NB4 (cell line): ENCODE measurements around the gene SPRYD3.

Source experiments
- DNase-seq: peaks from one replicate; pipeline ENCODE4 v3.0.0; 2010; ENCODE audit warnings: low read depth
- H3K4me3 ChIP-seq: one replicate; pipeline ENCODE4 v1.5.1; 2011; ENCODE audit warnings: mild to moderate bottlenecking, low read depth, low read length, moderate library complexity
- MYC ChIP-seq: IDR thresholded peaks from 2 replicates; pipeline ENCODE4 v1.6.1; 2011; ENCODE audit warnings: low read depth, low read length
- POLR2A ChIP-seq: IDR thresholded peaks from 2 replicates; pipeline ENCODE4 v1.6.1; 2011; ENCODE audit warnings: mild to moderate bottlenecking; ENCODE audit not compliant: insufficient read length; ENCODE audit errors: extremely low read depth
- TF ChIP-seq, protein P1 (sequence below): IDR thresholded peaks from 2 replicates; pipeline ENCODE4 v1.6.1; 2011; ENCODE audit warnings: low read depth, low read length
- TF ChIP-seq, protein P2 (sequence below): IDR thresholded peaks from one replicate; pipeline ENCODE4 v1.5.1; 2012; ENCODE audit warnings: low read depth, low read length

Gene SPRYD3

GRCh38 chr12:53082637-53083175 is 3.5 kb upstream of the SPRYD3 start:
- DNase-seq = no peak
- TF ChIP-seq MYC = no peak
- TF ChIP-seq, protein P1, sequence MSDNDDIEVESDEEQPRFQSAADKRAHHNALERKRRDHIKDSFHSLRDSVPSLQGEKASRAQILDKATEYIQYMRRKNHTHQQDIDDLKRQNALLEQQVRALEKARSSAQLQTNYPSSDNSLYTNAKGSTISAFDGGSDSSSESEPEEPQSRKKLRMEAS = no peak
- TF ChIP-seq, protein P2, sequence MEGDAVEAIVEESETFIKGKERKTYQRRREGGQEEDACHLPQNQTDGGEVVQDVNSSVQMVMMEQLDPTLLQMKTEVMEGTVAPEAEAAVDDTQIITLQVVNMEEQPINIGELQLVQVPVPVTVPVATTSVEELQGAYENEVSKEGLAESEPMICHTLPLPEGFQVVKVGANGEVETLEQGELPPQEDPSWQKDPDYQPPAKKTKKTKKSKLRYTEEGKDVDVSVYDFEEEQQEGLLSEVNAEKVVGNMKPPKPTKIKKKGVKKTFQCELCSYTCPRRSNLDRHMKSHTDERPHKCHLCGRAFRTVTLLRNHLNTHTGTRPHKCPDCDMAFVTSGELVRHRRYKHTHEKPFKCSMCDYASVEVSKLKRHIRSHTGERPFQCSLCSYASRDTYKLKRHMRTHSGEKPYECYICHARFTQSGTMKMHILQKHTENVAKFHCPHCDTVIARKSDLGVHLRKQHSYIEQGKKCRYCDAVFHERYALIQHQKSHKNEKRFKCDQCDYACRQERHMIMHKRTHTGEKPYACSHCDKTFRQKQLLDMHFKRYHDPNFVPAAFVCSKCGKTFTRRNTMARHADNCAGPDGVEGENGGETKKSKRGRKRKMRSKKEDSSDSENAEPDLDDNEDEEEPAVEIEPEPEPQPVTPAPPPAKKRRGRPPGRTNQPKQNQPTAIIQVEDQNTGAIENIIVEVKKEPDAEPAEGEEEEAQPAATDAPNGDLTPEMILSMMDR = no peak
- no peak for TF ChIP-seq POLR2A
- H3K4me3 ChIP-seq = no peak overlapping the region

DNA sequence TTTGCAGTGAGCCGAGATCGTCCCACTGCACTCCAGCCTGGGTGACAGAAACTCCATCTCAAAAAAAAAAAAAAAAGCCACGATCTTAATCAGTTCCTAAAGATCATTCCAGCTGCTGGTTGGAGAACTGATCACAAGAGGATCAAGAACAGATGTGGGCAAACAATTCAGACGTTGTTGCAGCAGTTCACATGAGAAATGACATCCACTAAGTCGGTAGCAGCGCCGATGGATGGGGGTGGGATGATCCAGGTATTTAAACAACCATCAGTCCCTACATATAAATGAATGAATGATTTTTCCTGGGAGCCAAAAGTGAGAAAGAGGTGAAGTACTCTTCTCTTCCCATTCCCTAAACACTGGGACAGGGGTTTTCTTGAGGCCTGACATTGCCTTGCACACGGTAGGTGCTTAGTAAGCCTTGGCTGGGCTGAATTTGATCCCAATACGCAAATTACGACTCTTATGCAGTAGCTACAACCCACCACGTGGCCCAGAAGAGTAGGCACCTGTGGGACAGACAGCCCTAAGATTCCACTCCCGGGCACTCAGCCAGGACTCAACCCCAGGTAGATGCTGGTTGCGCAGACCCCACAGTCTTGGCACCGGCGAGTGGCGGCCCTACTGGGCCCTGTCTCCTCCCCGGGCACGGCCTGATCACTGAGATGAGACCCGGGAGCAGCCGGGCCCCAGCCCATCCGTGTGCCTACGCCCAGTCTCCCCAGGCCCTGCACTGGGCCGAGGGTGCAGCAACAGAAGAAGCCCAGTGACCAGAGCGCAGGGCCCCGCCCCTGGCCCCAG is 565 bp downstream of the SPRYD3 start:
- TF ChIP-seq, protein P2 = no peak
- TF ChIP-seq POLR2A (no peak), MYC (no peak)
- TF ChIP-seq, protein P1 = peak; percentile 85
- DNase-seq = no peak

DNA sequence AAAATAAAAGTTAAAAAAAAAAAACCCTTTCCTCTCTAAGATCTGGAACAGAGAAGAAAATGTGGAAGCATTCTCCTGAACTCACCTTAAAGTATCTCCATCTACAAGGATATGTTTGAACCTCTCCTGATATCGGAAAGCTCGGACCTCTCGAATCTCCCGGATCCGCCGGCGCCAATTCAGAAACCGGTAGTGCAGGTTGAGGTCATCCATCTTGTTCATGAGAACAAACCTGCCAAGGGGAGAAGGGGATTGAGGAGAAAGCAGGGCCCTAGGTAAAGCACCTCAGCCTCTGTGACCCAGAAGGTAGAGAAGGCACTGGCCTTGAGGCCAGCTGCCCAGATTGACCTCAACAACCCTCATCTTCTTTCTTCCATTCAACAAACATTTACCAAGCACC is 2.2 kb downstream of the SPRYD3 start:
- H3K4me3 ChIP-seq = no peak overlapping the region
- no peak for DNase-seq
- TF ChIP-seq MYC (no peak), POLR2A (no peak)
- TF ChIP-seq, protein P2 = no peak
- TF ChIP-seq, protein P1 = no peak

More for the DNA sequence above, 565 bp downstream of the SPRYD3 start:
- peak overlapping the region; percentile 89 for H3K4me3 ChIP-seq

GRCh38 chr12:53076461-53076860 is 2.7 kb downstream of the SPRYD3 start:
- no peak for DNase-seq
- no peak overlapping the region for H3K4me3 ChIP-seq
- TF ChIP-seq, protein P2 = no peak
- TF ChIP-seq, protein P1 = no peak
- TF ChIP-seq POLR2A = no peak
- no peak for TF ChIP-seq MYC

DNA sequence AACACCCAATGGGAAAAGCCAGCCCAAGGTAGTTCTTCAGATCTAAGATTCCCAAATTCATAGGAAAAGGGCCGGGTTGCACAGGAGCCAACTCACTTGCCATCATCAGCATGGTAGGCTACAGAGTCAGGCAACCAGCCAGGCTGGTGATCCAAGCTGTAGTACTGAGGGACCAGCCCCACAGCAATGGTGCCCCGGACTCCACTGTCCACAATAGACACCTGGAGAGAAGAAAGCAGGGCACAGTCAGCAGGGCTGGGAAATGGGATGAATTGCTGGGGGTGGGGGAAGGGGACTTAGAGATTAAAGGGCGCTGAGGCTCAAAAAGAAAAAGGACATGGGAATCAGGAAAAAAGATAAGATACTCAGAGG is 4.2 kb downstream of the SPRYD3 start:
- H3K4me3 ChIP-seq = no peak overlapping the region
- DNase-seq = no peak
- TF ChIP-seq POLR2A (no peak), MYC (no peak)
- TF ChIP-seq, protein P1 = no peak
- TF ChIP-seq, protein P2 = no peak
